ENCODE data around the gene CREB3. TPM values are rescaled to one million over a fixed set of nuclear protein-coding genes. Genes with fewer than 3 reads are reported as not detected.

The CREB3 gene
- total and polyA plus RNA-seq, 9 of the 15 experiments (the other 6 are each of a cell fraction or from before 2014, with no cell fraction given) = 5.7 to 18.3 (median 14.9) TPM

GRCh38 chr9:35717132-35717870 is 15.2 kb upstream of the CREB3 start:
- ChIA-PET CTCF (ENCODE audit: low intra/inter-chr PET ratio) (no interaction called here), POLR2A (interaction anchor here (0.6 to 2.8 kb wide), 9 partner anchors 10 to 119 kb away, joined by 3 to 18 read pairs (median 3); partner anchors contain the start of gene TLN1)
- no peaks in the 10 kb centered on the region for H3K79me2 ChIP-seq (ENCODE audit: control insufficient read depth, insufficient read depth, low read length)
- intact Hi-C loops (cut with micrococcal nuclease) = no loop called here
- no peaks in the 10 kb centered on the region for H3K4me1 ChIP-seq (replicated peaks in 1 of 2; ENCODE audit: control insufficient read depth in 2 of 2, insufficient read depth in 2 of 2, low read length in 2 of 2)
- H3K4me3 ChIP-seq = no peak overlapping the region
- no peak for DNase-seq (ENCODE audit: extremely low read depth in 1 of 4, low spot score in 3 of 4)
- no peaks in the 10 kb centered on the region for H3K9me1 ChIP-seq (ENCODE audit: control insufficient read depth, insufficient read depth, low read length)
- in situ Hi-C loops (cut with MboI) = no loop called here
- TF ChIP-seq NR1H2 (CRISPR knock-in tag; IDR thresholded peaks at IDR 0.05) = no peak
- TF ChIP-seq NFE2L1 (tag; IDR thresholded peaks at IDR 0.05; ENCODE audit: borderline replicate concordance, low read depth) = no peak
- no peak for TF ChIP-seq PATZ1 (CRISPR knock-in tag; IDR thresholded peaks at IDR 0.05; ENCODE audit: borderline replicate concordance)
- no peak for TF ChIP-seq KLF1 (tag; IDR thresholded peaks at IDR 0.05)
- 0 out of 2 replicates have a peak, but pooled peaks have one; percentile 26 for TF ChIP-seq RBFOX2 (IDR thresholded peaks at IDR 0.05; ENCODE audit: low read depth, low read length)
- no peak for TF ChIP-seq AFF4 (CRISPR knock-in tag; IDR thresholded peaks at IDR 0.05)
- no peak for TF ChIP-seq HSF4 (CRISPR knock-in tag; IDR thresholded peaks at IDR 0.05; ENCODE audit: borderline replicate concordance)
- no peak overlapping the region for H2AFZ ChIP-seq (ENCODE audit: low read depth, low read length)
- H3K27me3 ChIP-seq (ENCODE audit: control insufficient read depth in 2 of 2, insufficient read depth in 2 of 2, low read length in 2 of 2) = no peaks in the 10 kb centered on the region
- no peak overlapping the region for H3K27ac ChIP-seq (ENCODE audit: extremely low read depth, low read depth, low read length)
- no peak overlapping the region for H3K4me2 ChIP-seq (ENCODE audit: insufficient read depth, low read length)
- no peak for FAIRE-seq
- no peaks in the 10 kb centered on the region for H4K20me1 ChIP-seq (replicated peaks; ENCODE audit: control insufficient read depth, insufficient read depth, low read length)
- 86% methylated on average over 9 of the region's 14 CpGs for WGBS (ENCODE audit: insufficient coverage, low coverage, missing lambda C conversion rate)
- BruUV-seq (replicated peaks) = no TSS peak
- H3K9me3 ChIP-seq (replicated peaks; ENCODE audit: control insufficient read depth, insufficient read depth, low read depth, low read length) = no peaks in the 10 kb centered on the region
- H3K9ac ChIP-seq (ENCODE audit: insufficient read depth in 1 of 2, low read depth in 2 of 2, low read length in 2 of 2) = no peak overlapping the region
- peaks cover 98% of the 10 kb centered on the region for H3K36me3 ChIP-seq (ENCODE audit: control insufficient read depth, insufficient read depth, low read length)
- no peak for ATAC-seq
